Hippocampal formation (tissue), 2 donors: ENCODE measurements around the gene WDR19.
"Not testable (repeated sequence)": the region's sequence is repeated elsewhere in the genome, so short reads cannot be mapped to it uniquely, and the experiment has no call there.

Source experiments
- DNase-seq, 2 donors: peaks; one replicate each; lab custom pipeline; 2025; lab: John Stamatoyannopoulos, UW

WDR19 gene

DNA sequence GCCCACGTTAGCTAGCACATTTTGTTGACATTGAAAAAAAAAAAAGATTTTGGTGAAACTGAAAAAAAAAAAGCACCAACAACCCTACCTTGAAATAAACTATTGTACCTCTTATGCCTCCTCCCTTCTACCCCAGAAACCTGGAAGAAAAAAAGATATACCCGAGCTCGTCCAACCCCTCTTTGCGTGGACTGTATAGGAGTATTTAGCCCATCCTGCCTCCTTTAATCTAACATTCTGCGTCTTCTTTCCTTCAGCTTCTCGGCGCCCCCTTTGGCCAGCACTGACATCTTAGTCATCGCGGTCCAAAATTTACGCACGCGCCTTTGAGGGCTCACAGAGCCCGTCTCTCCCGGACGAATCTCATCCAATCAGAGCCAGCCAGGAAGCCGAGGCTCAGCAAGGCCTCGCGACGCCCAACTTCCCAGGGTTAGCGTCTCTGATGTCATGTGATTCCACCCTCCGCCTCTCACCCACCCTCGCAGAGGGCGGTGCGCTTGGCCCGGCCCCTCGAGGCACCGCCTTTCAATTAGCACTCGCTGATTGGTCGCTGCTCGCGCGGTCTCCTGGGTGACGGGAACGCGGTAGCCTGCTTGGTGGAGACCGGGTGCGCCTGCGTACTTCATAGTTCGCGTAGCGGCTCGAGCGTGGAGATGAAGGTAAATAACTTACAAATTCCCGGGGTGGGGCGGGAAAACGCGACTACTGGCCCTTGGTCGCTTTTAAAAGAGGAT is at the start of gene WDR19:
WDR19 (plus strand) TSS at position 625 of the 734 bp plus-strand sequence; CDS start at position 654, 29 bp downstream.
- DNase-seq: peak; percentile 99 to 100

DNA sequence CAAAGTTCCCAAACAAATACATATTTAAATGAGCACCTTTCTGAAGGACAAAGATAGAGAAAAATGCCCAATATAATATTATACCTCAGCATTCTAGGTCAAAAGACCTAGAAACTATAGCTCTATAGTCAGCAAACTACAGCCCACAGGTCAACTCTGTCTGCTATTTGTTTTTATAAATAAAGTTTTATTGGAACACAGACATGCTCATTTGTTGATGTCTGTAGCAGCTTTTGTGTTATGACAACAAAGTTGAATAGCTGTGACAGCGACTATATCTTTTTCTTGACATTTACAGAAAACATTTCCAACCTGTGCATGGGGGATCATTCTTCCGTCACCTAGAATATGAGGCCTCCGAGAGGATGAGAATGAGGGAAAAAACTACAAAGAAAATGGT is 48.7 kb upstream of the WDR19 start:
- no peak for DNase-seq

DNA sequence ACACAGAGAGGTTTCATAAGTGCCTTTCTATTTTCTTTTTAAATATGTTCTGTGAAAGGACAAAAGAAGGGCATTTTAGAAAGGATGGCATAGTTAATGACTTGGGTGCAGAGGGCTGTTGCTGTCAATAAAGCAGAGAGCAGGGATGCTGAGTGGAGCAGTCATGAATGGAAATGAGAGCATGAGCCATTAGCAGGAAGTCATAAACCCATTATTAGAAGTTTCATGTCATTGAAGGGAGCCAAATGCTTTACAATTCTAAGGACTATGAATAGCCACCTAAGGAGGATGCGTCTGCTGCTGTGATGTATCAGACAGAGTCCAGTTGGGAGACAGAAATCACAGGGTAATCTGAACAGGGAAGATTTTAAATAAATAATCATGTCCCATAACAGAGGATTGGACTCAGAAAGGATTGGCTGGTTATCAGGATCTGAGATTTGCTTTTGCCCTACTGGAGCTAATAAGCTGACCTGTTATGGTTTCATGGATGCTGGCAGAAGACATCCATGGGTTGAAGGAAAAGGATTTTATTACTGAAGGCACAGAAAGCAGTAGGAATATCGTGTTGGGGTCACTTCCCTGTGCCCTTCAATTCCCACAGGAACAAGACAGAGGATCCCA is 47.5 kb upstream of the WDR19 start:
- DNase-seq: no peak

DNA sequence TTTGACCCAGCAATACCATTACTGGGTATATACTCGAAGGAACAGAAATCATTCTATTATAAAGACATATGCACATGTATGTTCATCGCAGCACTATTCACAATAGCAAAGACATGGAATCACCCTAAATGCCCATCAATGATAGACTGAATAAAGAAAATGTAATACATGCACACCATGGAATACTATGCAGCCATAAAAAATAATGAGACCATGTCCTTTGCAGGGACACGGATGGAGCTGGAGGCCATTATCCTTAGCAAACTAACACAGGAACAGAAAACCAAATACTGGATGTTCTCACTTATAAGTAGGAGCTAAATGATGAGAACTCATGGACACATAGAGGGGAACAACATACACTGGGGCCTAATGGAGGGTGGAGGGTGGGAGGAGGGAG is 44.1 kb upstream of the WDR19 start:
- DNase-seq: not testable (repeated sequence)

DNA sequence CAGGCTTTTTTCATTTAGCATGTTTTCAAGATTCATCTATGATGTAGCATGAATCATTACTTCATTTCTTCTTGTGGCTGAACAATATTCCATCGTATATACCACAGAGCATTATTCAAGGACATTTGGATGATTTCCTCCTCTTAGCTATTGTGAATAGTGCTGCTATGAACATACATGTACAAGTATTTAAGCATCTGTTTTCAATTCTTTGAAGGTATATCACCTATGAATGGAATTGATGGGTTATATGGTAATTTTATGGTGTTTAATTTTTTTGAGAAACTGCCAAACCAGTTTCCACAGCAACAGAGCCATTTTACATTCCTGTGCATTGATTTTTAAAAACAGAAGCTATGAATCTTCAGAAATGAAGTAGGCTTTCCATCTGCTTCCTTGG is 36.1 kb upstream of the WDR19 start:
- DNase-seq: no peak

DNA sequence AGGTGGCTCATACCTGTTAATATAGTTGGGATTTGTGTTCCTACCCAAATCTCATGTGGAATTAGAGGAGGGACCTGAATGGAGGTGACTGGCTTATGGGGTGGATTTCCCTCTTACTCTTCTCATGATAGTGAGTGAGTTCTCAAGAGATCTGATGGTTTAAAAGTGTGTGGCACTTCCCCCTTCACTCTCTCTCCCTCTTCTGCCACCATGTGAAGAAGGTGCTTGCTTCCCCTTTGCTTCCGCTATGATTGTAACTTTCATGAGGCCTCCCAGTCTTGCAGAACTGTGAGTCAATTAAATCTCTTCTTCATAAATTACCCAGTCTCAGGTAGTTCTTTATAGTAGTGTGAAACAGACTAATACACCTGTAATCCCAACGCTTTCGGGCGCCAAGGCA is 28.3 kb upstream of the WDR19 start:
- DNase-seq: no peak

DNA sequence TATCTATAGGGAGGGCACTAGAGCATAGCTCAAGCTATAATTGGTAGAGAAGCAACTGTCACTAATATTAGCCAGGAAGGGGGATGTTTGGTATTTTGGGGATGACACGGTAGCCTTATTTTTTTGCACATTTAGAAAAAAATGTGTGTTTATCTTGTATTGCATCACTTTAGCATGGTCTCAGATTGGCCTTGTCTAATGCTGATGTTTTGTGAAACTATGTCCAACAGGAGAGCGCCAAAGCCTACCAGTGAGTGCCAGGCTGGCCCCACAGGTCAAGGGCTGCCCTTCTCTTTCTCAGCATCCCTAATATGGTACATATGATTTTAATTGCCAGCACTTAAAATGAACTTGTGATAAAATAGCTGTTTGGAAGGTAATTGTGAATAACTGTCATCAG is 24.8 kb upstream of the WDR19 start:
- no peak for DNase-seq

DNA sequence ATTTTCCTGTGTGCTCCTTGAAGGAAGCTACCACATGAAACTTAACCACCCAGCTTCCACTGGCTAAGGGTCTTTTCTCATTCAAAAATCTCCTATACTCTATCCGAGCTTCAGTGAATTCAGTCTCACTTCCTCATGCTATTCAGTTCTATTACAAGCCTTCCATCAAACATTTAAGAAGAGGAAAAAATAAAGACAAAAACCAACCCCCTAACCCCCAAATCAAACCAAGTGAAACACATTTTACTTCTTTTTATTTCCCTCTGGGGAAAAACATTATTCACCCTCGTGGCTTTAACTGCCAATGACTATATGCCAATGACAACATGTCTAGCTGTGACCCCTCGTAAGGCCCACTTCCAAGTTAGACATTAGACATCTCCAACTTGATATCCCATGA is 16.2 kb upstream of the WDR19 start:
- no peak for DNase-seq

DNA sequence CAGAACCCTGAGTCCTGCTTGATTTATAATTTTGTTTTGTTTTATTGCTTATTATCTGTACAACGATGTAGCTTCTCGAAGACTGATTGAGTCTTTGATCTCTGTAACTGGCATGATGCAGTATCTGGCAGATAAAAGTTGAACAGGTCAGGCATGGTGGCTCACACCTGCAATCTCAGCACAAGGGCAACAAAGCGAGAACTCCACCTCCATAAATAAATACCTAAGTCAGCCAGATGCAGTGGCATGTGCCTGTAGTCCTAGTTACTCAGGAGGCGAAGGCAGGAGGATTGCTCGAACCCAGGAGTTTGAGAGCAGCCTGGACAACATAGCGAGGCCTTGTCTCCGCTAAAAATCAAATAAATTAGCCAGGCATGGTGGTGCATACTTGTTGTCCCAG is 15.7 kb upstream of the WDR19 start:
- no peak for DNase-seq

DNA sequence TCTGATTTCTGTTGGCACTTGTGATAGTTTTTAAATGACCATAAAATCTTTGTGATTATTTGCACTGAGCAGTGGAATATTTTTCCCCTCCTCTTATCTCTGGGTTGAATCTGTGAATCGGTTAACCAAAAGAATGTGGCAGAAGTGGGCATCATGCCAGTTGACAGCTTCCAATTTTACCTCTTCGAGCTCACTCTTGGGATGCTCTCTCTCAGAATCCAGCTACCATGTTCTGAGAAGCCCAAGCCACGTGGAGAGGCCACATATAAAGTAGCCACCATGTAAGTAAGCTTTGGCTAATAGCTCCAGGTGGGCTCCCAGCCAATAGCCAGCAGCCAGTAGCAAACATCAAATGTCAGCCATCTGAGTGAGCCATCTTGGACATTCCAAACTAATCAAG is 12.9 kb upstream of the WDR19 start:
- DNase-seq: no peak

DNA sequence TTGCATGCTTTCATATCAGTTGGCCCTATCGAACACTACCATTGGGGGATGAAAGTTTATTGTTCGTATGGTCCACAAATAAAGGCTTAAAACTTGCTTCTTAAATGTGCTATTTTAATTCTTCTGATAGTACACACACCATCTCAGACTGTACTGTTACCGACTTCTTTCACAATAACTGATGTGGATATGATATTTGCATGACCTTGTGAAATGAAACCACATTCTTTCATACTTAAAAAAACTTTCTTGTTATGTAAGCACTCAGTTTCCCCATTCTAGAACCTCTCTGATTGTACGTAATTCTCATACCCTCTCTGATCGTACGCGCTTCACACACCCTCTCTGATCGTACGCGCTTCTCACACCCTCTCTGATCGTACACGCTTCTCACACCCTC is 12.0 kb upstream of the WDR19 start:
- no peak for DNase-seq

DNA sequence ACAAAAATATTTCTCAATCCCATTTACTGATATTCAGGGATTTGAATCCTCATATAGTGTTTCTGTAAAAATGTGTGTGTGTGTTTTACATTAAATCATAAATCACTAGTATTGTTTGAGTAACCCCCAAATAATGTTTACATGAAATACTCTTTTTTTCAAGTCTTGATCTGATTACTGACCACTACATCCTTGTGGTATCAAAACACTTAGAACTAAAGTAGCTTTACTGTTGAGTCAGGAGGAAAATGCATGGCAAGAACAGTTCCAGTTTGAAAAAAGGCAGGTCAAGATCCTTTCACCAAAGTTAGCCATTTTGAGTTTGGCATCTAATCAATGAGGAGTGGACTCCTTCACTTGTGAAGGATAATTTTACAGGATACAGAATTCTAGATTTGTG is 3.6 kb upstream of the WDR19 start:
- no peak for DNase-seq

DNA sequence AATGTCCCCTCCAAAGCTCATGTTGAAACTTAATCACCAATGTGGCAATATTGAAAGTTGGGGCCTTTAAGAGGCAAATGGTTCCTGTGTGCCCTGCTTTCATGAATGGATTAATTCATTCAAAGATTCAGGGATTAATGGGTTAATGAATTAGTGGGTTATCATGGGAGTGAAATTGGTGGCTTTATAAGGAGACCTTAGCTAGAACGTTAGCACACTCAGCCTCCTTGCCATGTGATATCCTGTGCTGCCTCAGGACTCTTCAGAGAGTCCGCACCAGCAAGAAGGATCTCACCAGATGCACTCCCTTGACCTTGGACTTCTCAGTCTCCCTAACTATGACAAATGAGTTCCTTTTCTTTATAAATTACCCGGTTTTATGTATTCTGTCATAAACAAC is 2.6 kb upstream of the WDR19 start:
- DNase-seq: no peak

DNA sequence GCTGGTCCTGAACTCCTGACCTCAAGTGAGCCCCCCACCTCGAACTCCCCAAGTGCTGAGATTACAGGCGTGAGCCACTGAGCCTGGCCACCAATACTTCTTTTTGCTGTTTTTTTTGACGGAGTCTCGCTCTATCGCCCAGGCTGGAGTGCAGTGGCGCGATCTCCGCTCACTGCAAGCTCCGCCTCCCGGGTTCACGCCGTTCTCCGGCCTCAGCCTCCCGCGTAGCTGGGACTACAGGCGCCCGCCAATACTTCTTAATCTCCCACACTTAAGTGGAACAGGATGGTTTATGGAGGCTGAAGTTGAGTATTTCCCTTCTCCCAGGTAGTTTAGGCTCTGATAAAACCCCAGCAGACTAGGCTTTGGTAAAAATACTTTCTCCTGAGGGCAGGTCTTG is 1.7 kb upstream of the WDR19 start:
- DNase-seq: not testable (repeated sequence)

DNA sequence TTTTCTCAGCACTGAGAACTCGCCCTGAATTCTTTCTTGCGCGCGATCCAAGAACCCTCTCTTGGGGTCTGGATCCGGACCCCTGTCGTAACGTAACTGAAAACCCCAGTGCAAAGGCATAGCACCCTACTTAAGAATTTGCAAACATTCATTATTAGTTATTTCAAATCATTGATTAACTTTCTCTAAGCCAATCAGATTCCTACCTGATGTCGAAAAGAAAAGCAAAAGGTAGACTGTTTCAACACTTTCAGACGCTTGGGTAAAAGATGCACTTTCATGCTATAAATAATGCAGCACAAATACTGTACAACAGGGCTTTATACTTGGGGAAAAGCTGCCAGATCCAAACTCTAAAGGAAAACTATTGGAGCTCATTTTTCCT is 817 bp upstream of the WDR19 start:
- DNase-seq: no peak

DNA sequence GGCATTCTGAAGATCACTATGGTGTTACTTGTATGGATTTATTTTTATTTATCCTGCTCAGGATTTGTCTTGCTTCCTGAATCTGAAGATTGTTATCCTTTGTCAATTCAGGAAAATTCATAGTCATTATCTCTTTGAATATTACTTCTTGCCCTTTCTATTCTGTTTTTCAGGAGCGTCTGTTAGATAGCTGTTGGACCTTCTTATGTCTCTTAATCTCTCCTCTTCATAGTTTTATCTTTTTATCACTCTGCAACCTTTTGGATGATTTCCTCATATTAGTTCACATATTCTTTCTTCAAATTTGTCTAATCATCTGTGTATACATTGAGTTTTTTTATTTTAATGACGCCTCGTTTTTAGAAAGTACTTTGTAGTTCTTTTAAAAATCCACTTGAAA is 19.6 kb downstream of the WDR19 start:
- no peak for DNase-seq

DNA sequence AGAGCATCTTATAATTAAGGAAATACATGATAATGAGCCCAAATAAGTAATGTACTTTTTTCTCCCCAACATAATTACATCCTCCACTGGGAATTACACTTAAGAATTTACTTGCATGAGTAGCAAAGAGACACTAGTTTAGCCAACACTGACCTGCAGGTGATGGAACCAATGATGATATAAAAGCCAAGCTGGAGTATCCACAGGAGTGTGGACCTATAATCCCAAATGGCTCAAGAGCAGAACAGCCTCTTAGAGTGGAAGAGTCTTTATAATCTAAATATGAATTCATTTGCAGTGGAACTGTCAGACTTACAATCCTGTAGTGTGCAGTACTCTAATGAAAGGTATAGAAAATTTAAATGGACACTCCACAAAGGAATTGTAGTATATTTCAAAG is 22.2 kb downstream of the WDR19 start:
- DNase-seq: no peak

DNA sequence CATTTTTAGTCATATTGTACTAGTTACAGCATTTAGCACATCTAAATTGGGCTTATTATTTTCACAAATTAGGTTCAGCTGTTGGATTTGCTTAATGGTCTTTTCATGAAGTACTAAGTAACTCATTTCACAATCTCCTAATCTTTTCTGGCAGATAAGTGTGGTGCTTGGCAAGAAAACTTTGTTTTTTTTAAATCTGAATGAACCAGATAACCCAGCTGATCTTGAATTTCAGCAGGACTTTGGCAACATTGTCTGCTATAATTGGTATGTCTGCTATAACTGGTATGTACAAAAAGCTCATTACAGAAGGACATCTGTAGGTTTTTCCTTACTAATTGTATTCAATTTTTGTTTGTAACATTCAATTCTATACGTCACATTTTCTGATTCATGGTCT is 22.7 kb downstream of the WDR19 start:
- DNase-seq: no peak

DNA sequence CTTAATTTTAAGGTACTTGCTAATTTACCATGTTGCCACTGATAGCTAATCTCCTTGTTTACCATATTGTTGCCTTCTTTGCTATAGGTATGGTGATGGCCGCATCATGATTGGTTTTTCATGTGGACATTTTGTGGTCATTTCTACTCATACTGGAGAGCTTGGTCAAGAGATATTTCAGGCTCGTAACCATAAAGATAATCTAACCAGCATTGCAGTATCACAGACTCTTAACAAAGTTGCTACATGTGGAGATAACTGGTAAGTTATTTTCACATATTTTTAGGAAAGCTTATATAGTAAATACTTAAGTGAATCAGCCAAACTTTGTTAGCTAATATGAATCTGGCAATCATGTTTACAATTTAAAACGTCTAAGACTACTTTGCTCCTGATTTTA is 23.1 kb downstream of the WDR19 start:
- no peak for DNase-seq

DNA sequence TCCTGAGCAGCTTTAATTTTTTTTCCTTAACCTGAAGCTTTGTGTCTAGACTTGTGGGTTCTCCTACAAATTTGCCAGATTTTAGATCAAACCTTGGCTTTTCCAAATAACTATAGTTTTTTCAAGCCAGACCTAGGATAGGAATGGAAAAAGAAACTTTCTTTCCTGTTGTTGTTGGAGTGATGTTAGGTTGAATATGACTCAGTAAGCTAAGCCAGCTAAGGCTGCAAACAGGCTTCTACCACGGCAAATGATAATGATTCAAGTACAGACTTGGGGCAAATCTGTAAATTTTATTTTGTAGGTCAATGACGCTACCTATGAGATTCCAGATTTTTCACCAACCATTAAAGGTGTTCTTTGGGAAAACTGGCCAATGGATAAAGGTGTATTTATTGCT is 45.6 kb downstream of the WDR19 start:
- DNase-seq: no peak

DNA sequence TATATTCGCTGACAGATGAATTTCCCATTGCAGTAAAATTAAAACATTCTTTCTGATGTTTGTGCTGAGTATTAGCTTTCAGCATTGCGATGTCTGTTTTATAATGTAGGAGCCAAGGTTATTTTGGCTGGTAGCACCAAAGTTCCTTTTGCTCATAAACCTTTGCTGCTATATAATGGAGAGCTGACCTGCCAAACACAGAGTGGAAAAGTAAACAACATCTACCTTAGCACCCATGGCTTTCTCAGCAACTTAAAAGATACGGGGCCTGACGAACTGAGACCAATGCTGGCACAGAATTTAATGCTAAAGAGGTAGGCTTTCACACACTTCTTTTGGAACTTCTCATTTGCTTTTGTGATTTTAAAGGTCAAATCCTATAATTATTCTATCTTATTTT is 46.0 kb downstream of the WDR19 start:
- DNase-seq: no peak

DNA sequence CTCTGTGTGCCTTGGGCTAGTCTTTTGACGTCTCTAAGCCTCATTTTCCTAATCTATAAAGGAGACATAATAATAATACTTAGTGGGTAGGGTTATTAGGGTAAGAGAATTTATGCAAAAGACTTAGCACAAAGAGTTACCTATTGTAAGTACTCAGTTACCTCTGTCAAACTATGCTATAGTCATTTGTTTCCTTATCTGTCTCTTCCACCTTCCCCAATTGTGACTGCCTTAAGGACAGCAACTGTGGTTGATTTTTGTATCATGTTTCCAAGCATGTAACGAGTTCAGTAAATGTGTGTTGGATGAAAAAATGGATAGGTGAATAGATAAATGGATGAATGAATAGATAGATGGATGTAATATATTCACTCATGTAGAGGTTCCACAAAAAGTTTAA is 48.1 kb downstream of the WDR19 start:
- DNase-seq: no peak

DNA sequence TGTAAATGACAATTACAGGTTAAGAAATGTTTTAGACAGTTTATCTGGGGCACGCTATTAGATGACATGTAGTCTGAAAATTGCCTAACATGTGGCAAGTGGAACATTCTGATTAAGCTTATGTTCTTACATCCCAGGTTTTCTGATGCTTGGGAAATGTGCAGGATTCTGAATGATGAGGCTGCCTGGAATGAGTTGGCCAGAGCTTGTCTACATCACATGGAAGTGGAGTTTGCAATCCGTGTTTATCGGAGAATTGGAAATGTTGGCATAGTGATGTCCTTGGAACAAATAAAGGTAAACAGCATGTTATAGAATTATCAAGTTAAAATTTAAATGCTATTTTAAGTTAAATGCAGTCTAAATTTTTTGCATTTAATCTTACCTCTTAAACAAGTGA is 49.3 kb downstream of the WDR19 start:
- DNase-seq: no peak

DNA sequence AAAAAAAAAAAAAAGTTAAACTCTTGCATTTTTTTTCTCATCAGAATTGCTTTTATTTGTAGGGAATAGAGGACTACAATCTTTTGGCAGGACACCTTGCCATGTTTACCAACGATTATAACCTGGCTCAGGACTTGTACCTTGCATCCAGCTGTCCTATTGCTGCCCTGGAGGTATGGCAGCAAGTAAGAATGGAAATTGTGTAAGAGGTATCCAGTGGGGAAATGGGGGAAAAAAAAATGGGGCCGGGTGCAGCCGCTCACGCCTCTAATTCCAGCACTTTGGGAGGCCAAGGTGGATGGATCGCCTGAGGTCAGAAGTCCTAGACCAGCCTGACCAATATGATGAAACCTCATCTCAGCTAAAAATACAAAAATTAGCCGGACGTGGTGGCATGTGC is 49.8 kb downstream of the WDR19 start:
- no peak for DNase-seq
